HG03457 (cell line): ENCODE data around the gene RSPRY1.
A peak's percentile ranks its signal among the peaks of the same experiment; 100 is the strongest.

Experiments used
- ATAC-seq: cut with Tn5 transposase; IDR thresholded peaks from one replicate; pipeline ENCODE4 v1.9.1; 2021; ENCODE audit warnings: moderate number of reproducible peaks; ENCODE audit not compliant: unreplicated experiment

Gene RSPRY1

DNA sequence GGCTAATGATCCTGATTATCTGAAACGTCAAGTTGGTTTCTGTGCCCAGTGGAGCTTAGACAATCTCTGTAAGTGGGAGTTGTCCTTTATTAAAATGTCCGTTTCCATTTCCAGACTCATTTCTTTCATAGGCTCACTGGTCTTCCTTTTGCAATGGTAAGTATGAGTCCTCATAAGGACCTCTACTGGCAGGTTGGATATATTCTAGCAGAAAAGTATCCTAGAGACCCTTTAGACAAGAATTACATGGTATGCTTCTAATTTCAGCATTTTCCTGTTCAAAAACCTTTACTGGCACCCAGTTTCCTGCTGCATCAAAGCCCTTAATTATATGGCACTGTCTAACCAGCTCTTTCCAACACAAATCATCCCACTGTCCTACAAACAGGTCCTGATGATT lies 30.8 kb downstream of the RSPRY1 start:
- no peak for ATAC-seq

DNA sequence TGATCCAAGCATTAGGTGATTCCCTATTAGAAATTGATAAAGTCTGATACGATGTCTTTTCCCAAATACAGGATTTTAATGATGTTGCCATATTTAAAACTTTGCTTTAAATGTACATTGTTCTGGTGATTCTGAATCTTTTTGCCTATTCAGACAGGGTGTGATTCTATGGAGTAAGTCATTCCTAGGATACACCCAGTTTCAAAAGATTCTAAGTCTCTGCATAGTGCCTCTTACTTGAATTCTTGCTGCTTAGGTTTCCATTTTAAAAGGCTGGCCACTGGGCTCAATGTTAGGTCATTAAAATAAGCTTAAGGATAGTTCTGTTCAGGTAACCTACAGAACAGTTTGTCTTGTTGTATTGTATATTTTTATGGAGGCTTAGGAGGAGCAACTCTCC lies 36.9 kb downstream of the RSPRY1 start:
- no peak for ATAC-seq

GRCh38 chr16:57224651-57225335 lies 38.7 kb downstream of the RSPRY1 start:
- no peak for ATAC-seq

DNA sequence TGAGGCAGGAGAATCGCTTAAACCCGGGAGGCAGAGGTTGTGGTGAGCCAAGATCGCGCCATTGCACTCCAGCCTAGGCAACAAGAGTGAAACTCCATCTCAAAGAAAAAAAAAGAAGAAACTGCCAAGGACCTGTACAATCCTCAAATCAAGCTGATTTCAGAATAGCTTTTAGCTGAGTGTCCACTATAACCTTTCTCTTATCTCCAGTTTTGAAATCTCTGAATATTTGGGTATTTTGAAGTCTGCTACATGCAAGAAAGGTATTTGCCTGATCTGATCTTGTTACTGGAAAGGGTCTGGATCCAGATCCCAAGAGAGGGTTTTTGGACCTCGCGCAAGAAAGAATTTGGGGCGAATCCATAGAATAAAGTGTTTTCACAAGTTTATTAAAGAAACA lies 39.8 kb downstream of the RSPRY1 start:
- ATAC-seq: no peak

GRCh38 chr16:57226701-57227621 lies 40.8 kb downstream of the RSPRY1 start:
- ATAC-seq: no peak

DNA sequence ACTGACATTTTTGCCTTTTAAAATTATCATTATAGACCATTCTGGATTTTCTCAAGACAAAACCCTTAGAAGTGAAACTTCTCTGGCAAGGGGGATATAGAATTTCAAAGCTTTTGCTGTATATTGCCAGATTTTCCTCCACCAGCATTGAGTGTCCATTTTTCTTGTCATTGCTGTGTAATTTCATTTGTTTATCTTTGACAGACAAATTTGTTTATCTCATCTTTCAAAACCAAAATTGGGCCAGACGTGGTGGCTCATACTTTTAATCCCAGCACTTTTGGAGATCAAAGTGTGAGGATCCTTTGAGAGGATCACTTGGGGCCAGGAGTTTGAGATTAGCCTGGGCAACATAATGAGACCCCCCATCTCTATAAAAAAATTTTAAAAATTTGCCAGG lies 43.0 kb downstream of the RSPRY1 start:
- ATAC-seq: no peak

GRCh38 chr16:57231821-57232350 lies 45.8 kb downstream of the RSPRY1 start:
- ATAC-seq: no peak

DNA sequence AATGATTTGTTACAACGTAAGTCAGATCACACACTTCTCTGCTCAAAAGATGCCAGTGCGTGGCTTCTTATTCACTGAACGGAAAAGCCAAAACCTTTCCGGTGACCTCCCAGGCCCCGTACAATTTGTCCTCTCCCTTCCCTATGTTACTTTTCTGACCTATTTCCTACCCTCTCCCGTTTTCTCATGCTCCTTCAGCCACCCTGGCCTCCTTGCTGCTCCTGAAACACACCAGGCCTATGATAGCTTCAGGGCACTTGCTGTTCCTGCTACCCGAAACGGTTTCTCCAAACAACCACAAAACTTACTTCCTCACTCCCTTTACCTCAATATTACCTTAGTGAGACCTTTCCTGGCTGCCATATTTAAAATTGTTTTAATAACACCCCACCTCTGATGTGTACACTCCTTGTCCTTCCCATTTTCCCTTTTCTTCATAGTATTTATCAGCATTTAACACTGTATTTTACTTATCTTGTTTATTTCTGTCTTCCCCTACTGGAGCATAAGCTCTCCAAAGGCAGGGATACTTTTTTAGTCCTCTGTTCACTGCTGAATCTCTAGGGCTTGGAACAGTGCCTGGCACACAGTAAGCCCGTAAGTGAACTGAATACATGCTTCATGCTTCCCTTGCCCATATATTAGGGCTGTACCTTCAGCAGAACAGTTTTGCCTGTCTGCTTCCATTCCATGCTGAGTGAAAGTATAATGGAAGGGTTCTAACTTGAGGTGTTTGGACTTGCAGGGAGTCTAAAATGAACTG lies 48.0 kb downstream of the RSPRY1 start:
- ATAC-seq: no peak

DNA sequence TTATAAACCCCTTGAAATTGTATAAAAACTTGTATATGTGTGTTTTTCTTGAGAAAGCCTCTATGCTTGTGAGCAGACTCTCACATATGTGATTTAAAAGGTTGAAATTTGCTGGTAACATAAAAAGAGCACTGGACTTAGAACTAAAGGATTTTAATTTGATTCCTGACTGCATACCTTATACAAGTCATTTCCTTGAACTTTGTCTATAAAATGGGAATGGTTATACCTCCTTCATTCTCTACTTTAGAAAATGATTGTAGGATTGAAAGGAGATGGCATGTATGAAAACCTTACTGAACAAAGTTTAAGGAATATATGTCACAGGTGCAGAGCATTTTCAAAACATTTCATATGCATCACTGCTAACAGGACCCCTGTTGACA lies 48.6 kb downstream of the RSPRY1 start:
- ATAC-seq: no peak

- no peak for ATAC-seq
Measured at GRCh38 chr16:57235128-57236021, 49.2 kb downstream of the RSPRY1 start.

DNA sequence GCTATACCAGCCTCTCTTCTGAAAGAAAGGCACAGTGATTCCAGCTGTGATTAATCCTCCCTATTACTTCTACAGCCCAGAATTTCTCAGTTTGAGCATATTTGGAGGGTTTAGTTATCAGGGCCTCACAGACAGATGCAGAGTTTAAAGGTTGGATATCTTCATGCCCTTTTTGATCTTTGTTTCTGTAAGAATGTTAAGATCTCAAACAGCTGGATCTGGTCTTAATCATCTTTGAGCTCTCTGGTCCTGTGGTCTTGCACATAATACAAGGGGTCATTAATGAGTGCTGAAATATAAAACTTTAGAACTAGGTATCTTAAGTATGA lies 49.9 kb downstream of the RSPRY1 start:
- ATAC-seq: no peak

GRCh38 chr16:57238682-57239081 lies 52.6 kb downstream of the RSPRY1 start:
- ATAC-seq: no peak

DNA sequence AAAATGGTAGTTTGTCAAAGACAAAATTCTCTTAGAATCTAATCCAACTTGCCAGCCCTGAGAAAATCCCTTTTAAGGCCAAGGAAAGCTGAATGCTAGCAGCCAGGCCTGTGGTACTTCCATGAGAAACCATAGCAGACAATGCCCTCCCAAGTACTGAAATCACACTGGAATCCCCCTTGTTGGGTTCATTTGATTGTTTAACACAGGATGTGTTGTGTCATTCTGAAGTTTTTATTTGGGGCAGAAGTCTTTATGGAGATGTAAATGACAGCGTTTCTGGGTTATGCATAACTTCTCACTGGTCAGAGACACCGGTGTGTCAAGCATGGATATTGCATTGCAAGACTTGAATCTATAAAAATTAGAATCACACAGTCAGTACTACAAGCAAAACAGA lies 53.0 kb downstream of the RSPRY1 start:
- ATAC-seq: no peak

DNA sequence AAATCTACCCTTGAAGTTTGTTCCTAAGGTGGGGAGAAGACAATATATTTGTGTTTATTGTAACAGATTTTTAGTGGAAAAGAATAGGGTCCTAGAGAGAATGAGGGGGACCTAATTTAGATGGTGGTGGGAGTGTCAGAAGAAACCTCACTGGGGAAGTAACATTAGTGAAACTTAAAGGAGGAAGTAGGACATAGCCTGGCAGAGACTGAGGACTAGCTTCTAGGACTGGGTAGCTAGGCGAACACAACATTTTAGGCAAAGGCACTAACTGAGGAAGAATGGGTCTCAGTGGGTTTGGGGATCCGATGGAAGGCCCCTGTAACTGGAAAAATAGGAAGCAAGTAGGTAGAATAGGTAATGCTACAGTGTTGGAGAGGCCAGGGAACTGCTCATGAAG lies 54.7 kb downstream of the RSPRY1 start:
- no peak for ATAC-seq

DNA sequence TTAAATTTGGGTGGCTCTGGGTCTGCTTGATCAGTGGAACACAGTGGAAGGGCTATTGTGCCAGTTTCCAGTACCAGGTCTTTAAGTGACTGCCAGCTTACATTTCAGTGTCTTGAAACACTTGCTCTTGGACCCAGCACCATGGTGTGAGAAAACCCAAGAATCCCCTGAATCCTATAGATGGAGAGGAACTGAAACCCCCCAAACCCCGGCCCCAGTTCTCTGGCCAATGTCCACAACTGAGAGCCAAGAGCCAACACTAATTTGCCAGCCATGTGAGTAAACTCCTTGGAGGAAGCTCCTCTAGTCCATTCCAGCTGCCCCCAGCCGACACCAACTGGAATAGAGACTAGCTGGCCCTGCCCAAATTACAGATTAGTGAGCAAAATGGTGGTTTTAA lies 56.5 kb downstream of the RSPRY1 start:
- no peak for ATAC-seq

DNA sequence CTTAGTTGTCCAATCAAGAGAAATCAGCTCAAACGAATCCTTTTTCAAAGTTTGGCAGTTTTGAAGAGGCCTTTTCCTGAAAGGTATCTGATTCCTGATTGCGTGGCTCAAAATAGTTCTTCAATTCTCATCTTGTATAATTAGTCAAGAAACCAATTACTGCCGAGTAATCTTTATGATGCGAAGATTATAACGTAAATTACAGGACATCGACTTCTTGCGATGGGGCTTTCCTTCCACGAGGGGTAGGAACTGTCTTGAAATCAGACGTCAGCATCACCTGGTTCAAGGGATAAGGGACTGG lies 58.3 kb downstream of the RSPRY1 start:
- peak; percentile 24 for ATAC-seq

- peak; percentile 92 for ATAC-seq
Measured at GRCh38 chr16:57244767-57245471, 58.8 kb downstream of the RSPRY1 start, which contains the start of gene ARL2BP. ARL2BP (plus strand) TSS chr16:57245259; CDS start chr16:57245368, 109 bp downstream.

- ATAC-seq: no peak
Measured at GRCh38 chr16:57245472-57246113, 59.5 kb downstream of the RSPRY1 start.

DNA sequence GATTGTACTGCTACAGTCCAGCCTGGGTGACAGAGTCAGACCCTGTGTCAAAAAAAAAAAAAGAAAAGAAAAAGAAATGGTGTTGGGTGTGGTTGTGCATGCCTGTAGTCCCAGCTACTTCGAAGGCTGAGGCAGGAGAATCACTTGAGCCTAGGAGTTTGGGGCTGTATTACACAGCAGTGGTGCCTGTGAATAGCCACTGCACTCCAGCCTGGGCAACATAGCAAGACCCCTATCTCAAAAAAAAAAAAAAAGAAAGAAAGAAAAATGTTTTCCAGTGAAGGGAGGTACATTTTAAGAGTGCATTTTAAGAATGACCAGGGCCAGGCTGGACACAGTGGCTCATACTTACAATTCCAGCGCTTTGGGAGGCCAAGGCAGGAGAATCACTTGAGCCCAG lies 65.2 kb downstream of the RSPRY1 start:
- no peak for ATAC-seq
